ENCODE measurements around the gene RCL1.

RCL1 gene

GRCh38 chr9:4804531-4805016 lies 11.8 kb downstream of the RCL1 start (continued):
- no peak for TF ChIP-seq POU6F1 (CRISPR knock-in tag; IDR thresholded peaks at IDR 0.05; ENCODE audit: borderline replicate concordance, low read depth)
- no peak for TF ChIP-seq BACH2 (CRISPR knock-in tag; IDR thresholded peaks at IDR 0.05; ENCODE audit: borderline replicate concordance)

GRCh38 chr9:4805191-4805918 lies 12.6 kb downstream of the RCL1 start:
- no peak for TF ChIP-seq ARNTL (CRISPR knock-in tag; IDR thresholded peaks at IDR 0.05; ENCODE audit: borderline replicate concordance, low read depth)
- TF ChIP-seq TOX (CRISPR knock-in tag; IDR thresholded peaks at IDR 0.05; ENCODE audit: borderline replicate concordance), result no peak
- no peak for TF ChIP-seq OSR1 (CRISPR knock-in tag; IDR thresholded peaks at IDR 0.05)
- no peak for TF ChIP-seq CREB5 (CRISPR knock-in tag; IDR thresholded peaks at IDR 0.05; ENCODE audit: low read depth)
- TF ChIP-seq ZFP3 (CRISPR knock-in tag; IDR thresholded peaks at IDR 0.05), result no peak
- TF ChIP-seq ZNF565 (CRISPR knock-in tag; conservative IDR thresholded peaks at IDR 0.05; ENCODE audit: low read depth), result no peak
- no peak for TF ChIP-seq ISL1 (CRISPR knock-in tag; IDR thresholded peaks at IDR 0.05)
- TF ChIP-seq ZFP30 (CRISPR knock-in tag; IDR thresholded peaks at IDR 0.05), result no peak
- TF ChIP-seq PPARA (CRISPR knock-in tag; IDR thresholded peaks at IDR 0.05; ENCODE audit: borderline replicate concordance), result no peak
- no peak for TF ChIP-seq ZNF70 (CRISPR knock-in tag; IDR thresholded peaks at IDR 0.05)
- TF ChIP-seq RARB (CRISPR knock-in tag; IDR thresholded peaks at IDR 0.05), result no peak
- no peak for TF ChIP-seq CSRNP3 (CRISPR knock-in tag; IDR thresholded peaks at IDR 0.05)
- TF ChIP-seq ESRRG (CRISPR knock-in tag; IDR thresholded peaks at IDR 0.05), result no peak
- no peak for TF ChIP-seq POU6F1 (CRISPR knock-in tag; IDR thresholded peaks at IDR 0.05; ENCODE audit: borderline replicate concordance, low read depth)
- no peak for TF ChIP-seq GLIS3 (CRISPR knock-in tag; IDR thresholded peaks at IDR 0.05)
- TF ChIP-seq TCF4 (CRISPR knock-in tag; IDR thresholded peaks at IDR 0.05; ENCODE audit: borderline replicate concordance), result no peak
- TF ChIP-seq BACH2 (CRISPR knock-in tag; IDR thresholded peaks at IDR 0.05; ENCODE audit: borderline replicate concordance), result no peak
- TF ChIP-seq TSHZ2 (CRISPR knock-in tag; IDR thresholded peaks at IDR 0.05), result no peak
- TF ChIP-seq SNAI2 (CRISPR knock-in tag; IDR thresholded peaks at IDR 0.05), result no peak
- no peak for ATAC-seq

- TF ChIP-seq ZC3H10 (CRISPR knock-in tag; IDR thresholded peaks at IDR 0.05) (no peak), PATZ1 (CRISPR knock-in tag; IDR thresholded peaks at IDR 0.05; ENCODE audit: borderline replicate concordance) (no peak), ZNF70 (CRISPR knock-in tag; IDR thresholded peaks at IDR 0.05) (no peak), CSRNP3 (CRISPR knock-in tag; IDR thresholded peaks at IDR 0.05) (no peak), BACH2 (CRISPR knock-in tag; IDR thresholded peaks at IDR 0.05; ENCODE audit: borderline replicate concordance) (no peak), RARB (CRISPR knock-in tag; IDR thresholded peaks at IDR 0.05) (no peak), TCF4 (CRISPR knock-in tag; IDR thresholded peaks at IDR 0.05; ENCODE audit: borderline replicate concordance) (no peak), ZNF8 (CRISPR knock-in tag; IDR thresholded peaks at IDR 0.05) (no peak), CREB5 (CRISPR knock-in tag; IDR thresholded peaks at IDR 0.05; ENCODE audit: low read depth) (no peak), ZNF565 (CRISPR knock-in tag; conservative IDR thresholded peaks at IDR 0.05; ENCODE audit: low read depth) (no peak), ZFP3 (CRISPR knock-in tag; IDR thresholded peaks at IDR 0.05) (no peak), ISL1 (CRISPR knock-in tag; IDR thresholded peaks at IDR 0.05) (no peak), ESRRG (CRISPR knock-in tag; IDR thresholded peaks at IDR 0.05) (no peak)
- no peak for ATAC-seq
Measured at GRCh38 chr9:4810565-4810964, 17.8 kb downstream of the RCL1 start.
